Mesothelial cell of epicardium (in vitro differentiated cells): ENCODE measurements around the gene DHRS11. TPM values are rescaled to one million over a fixed set of nuclear protein-coding genes. Genes with fewer than 3 reads are reported as not detected.

ENCODE experiments used
- DNase-seq, 2 experiments: peaks; one replicate each; pipeline ENCODE4 v3.0.0; 2021; ENCODE audit warnings: low spot score in 2 of 2; ENCODE audit not compliant: unreplicated experiment in 2 of 2
- H3K27ac Mint-ChIP-seq: 2 replicates; pipeline ENCODE4 v1.8.0; 2021; ENCODE audit warnings: mixed read lengths
- H3K27me3 Mint-ChIP-seq: 2 replicates; pipeline ENCODE4 v1.8.0; 2021; ENCODE audit warnings: low read depth, mixed read lengths
- H3K36me3 Mint-ChIP-seq: 2 replicates; pipeline ENCODE4 v1.8.0; 2021; ENCODE audit warnings: mixed read lengths
- H3K4me1 Mint-ChIP-seq: 2 replicates; pipeline ENCODE4 v1.8.0; 2021; ENCODE audit warnings: mixed read lengths
- H3K4me3 Mint-ChIP-seq: 2 replicates; pipeline ENCODE4 v1.8.0; 2021; ENCODE audit warnings: mild to moderate bottlenecking, moderate library complexity, mixed read lengths
- H3K9me3 Mint-ChIP-seq: 2 replicates; pipeline ENCODE4 v1.8.0; 2021; ENCODE audit warnings: mixed read lengths
- total RNA-seq: library from RNA; stranded (reverse); gene quantifications from 3 replicates; pipeline ENCODE4 v1.2.1, GENCODE V29; 2021
- TF ChIP-seq, protein P1 (sequence below): fragments of 200-600 bp; sonication (generic); IDR thresholded peaks from one replicate; pipeline ENCODE4 v1.5.0; 2021; ENCODE audit warnings: antibody characterized with exemption; ENCODE audit not compliant: unreplicated experiment

DHRS11 gene
- total RNA-seq, 1 donor from 2014 or later: 15.0 TPM

DNA sequence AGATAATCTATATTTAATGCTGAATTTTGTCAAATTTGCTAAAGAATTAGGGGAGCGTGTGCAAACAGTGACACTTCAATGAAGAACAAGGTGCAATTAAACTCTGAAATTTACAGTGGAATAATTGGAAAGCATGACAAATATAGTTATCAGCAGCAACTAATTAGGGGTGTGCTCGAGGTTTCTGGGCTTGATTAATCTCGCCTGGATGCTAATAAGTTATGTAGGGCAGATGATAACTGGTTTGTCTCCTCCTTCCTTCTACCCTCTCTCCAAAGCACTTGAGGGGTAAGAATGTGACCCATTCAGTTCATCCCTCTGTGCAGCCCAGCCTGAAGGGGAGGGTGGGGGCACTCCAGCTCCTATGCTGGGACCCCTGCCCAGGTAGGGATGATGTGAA is 31.6 kb downstream of the DHRS11 start:
- no peak overlapping the region for H3K4me3 Mint-ChIP-seq
- H3K9me3 Mint-ChIP-seq: no peaks in the 10 kb centered on the region
- no peak for DNase-seq
- TF ChIP-seq, protein P1, sequence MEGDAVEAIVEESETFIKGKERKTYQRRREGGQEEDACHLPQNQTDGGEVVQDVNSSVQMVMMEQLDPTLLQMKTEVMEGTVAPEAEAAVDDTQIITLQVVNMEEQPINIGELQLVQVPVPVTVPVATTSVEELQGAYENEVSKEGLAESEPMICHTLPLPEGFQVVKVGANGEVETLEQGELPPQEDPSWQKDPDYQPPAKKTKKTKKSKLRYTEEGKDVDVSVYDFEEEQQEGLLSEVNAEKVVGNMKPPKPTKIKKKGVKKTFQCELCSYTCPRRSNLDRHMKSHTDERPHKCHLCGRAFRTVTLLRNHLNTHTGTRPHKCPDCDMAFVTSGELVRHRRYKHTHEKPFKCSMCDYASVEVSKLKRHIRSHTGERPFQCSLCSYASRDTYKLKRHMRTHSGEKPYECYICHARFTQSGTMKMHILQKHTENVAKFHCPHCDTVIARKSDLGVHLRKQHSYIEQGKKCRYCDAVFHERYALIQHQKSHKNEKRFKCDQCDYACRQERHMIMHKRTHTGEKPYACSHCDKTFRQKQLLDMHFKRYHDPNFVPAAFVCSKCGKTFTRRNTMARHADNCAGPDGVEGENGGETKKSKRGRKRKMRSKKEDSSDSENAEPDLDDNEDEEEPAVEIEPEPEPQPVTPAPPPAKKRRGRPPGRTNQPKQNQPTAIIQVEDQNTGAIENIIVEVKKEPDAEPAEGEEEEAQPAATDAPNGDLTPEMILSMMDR: no peak
- no peaks in the 10 kb centered on the region for H3K4me1 Mint-ChIP-seq
- no peaks in the 10 kb centered on the region for H3K27me3 Mint-ChIP-seq
- H3K36me3 Mint-ChIP-seq: no peaks in the 10 kb centered on the region
- H3K27ac Mint-ChIP-seq: no peak overlapping the region

DNA sequence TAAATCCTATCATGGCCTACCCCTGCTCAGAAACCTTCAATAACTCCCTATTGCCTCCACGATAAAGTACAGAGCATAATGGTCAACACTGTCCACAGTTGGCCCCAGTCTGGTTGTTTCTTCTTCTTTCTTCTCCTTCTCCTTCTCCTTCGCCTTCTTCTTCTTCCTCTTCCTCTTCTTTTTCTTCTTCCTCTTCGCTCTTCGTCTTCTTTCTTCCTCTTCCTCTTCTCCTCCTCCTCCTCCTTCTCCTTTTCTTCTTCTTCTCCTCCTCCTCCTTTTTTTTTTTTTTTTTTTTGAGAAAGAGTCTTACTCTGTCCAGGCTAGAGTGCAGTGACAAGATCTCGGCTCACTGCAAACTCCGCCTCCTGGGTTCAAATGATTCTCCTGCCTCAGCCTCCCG is 33.5 kb downstream of the DHRS11 start:
- Mint-ChIP-seq H3K9me3 (no peaks in the 10 kb centered on the region), H3K27ac (no peak overlapping the region), H3K27me3 (peaks cover 3% of the 10 kb centered on the region), H3K36me3 (no peaks in the 10 kb centered on the region), H3K4me3 (no peak overlapping the region), H3K4me1 (peaks cover 4% of the 10 kb centered on the region)
- TF ChIP-seq, protein P1: no peak
- DNase-seq: no peak

DNA sequence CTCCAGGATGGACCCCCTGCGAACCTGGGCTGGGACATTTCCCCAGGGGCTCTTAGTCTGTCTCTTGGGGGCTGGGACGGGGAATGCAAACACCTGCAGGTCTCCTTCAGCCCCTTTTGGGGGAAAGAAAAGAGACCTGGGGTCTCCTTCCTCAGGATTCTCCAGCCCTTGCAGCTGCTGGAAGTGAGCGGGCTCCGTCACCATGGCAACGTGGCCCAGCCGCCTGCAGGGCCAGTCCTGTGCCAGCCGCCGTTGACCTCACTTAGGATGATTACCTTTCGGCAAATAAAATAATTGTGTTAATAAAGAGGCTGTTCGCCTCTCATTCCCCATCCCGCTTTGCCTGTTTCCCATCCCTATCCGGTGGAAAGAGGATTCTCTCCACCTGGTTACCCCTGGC is 35.4 kb downstream of the DHRS11 start:
- H3K36me3 Mint-ChIP-seq: no peaks in the 10 kb centered on the region
- TF ChIP-seq, protein P1: no peak
- H3K27me3 Mint-ChIP-seq: peaks cover 22% of the 10 kb centered on the region
- no peak overlapping the region for H3K4me3 Mint-ChIP-seq
- H3K4me1 Mint-ChIP-seq: peaks cover 6% of the 10 kb centered on the region
- H3K27ac Mint-ChIP-seq: no peak overlapping the region
- H3K9me3 Mint-ChIP-seq: no peaks in the 10 kb centered on the region
- DNase-seq: no peak

DNA sequence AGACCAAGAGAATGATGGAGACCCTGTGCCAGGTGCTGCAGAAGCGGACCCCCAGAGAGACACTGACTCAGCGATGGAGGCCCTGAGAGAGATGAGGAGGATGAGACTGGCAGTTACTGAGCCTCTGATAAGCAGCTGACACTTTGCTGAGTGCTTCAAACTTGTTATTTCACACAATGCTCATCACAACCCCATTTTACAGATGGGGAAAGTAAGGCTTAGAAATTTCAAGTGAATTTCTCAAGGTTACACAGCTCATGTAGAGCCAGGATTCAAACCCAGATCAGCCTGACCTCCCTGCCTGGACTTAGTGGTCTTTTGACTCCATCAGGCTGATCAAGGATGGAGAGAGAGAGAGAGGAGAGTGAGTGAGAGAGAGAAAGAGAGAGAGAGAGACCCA is 36.9 kb downstream of the DHRS11 start:
- H3K36me3 Mint-ChIP-seq: no peaks in the 10 kb centered on the region
- no peak overlapping the region for H3K27ac Mint-ChIP-seq
- H3K9me3 Mint-ChIP-seq: no peaks in the 10 kb centered on the region
- peaks cover 37% of the 10 kb centered on the region for H3K27me3 Mint-ChIP-seq
- TF ChIP-seq, protein P1: no peak
- H3K4me3 Mint-ChIP-seq: no peak overlapping the region
- peaks cover 16% of the 10 kb centered on the region for H3K4me1 Mint-ChIP-seq
- no peak for DNase-seq

DNA sequence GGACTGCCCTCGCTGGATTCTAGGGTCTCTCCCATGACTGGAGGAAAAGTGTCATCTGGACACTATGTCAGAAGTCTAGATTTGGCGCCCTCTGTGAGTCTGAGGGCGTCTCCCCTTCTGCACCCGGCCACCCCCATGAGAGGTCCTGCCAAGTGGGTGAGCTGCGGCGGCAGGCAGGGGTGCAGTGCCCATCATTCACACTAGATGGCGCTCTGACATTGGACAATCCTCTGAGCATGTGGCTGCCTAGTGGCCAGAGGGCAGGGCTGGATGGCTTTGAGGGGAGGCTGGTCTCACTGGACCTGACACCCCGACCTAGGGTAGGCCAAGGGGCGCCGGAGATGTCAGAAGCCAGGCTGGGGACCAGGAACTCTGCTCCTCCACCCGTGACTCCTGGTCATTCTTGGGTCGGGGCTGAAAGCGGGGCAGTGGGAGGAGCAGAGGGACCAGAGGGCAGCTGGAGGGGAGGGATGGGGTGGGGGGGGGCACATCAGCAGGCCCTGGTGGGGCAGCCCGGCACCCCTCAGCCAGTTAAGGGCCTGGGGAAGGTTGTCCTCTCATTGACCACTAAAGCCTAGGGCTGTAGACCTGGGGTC is 37.7 kb downstream of the DHRS11 start:
- no peaks in the 10 kb centered on the region for H3K36me3 Mint-ChIP-seq
- H3K27ac Mint-ChIP-seq: no peak overlapping the region
- DNase-seq: peak; percentile 52 to 92
- peaks cover 24% of the 10 kb centered on the region for H3K4me1 Mint-ChIP-seq
- peaks cover 45% of the 10 kb centered on the region for H3K27me3 Mint-ChIP-seq
- H3K9me3 Mint-ChIP-seq: no peaks in the 10 kb centered on the region
- TF ChIP-seq, protein P1: peak; percentile 97
- H3K4me3 Mint-ChIP-seq: no peak overlapping the region
